Left lung (tissue), 10 donors: Measurements from ENCODE around the gene ZNF837. TPM values are rescaled to one million over a fixed set of nuclear protein-coding genes. Genes with fewer than 3 reads are reported as not detected.
A peak's percentile ranks its signal among the peaks of the same experiment; 100 is the strongest.

Experiments used
- ATAC-seq: fragments of 200-7000 bp; cut with Tn5 transposase; one replicate; pipeline ENCODE4 v1.9.1; 2020; ENCODE audit warnings: moderate library complexity
- DNase-seq, 4 donors: peaks; one replicate each; pipeline ENCODE4 v3.0.0-alpha.2; 2013 to 2020
- H3K27ac ChIP-seq, 2 donors: fragments of 200-600 bp; sonication (generic) in 1 of 2; one replicate each; pipeline versions ENCODE4 v1.5.0 to v1.8.0; 2020 to 2021
- H3K27me3 ChIP-seq, 2 donors: fragments of 200-600 bp; sonication (generic) in 1 of 2; one replicate each; pipeline versions ENCODE4 v1.5.0 to v1.8.0; 2020 to 2021
- H3K36me3 ChIP-seq, 2 donors: fragments of 200-600 bp; sonication (generic) in 1 of 2; one replicate each; pipeline versions ENCODE4 v1.5.0 to v1.8.0; 2020 to 2021
- H3K4me1 ChIP-seq, 2 donors: fragments of 200-600 bp; one replicate each; pipeline ENCODE4 v1.8.0; 2021
- H3K4me3 ChIP-seq, 2 donors: fragments of 200-600 bp; sonication (generic) in 1 of 2; one replicate each; pipeline versions ENCODE4 v1.5.0 to v1.8.0; 2020 to 2021; ENCODE audit warnings: mild to moderate bottlenecking in 1 of 2
- H3K9me3 ChIP-seq, 2 donors: fragments of 200-600 bp; sonication (generic) in 1 of 2; one replicate each; pipeline versions ENCODE4 v1.5.0 to v1.8.0; 2020 to 2021
- CTCF ChIP-seq, 2 donors: fragments of 200-600 bp; sonication (generic) in 1 of 2; IDR thresholded peaks; one replicate each; pipeline versions ENCODE4 v1.5.0 to v1.8.0; 2021; ENCODE audit warnings: antibody characterized with exemption in 2 of 2
- intact Hi-C, 2 donors: fragments of 100-400 bp; cut with DNase I; formaldehyde crosslinking; loops; one replicate each; pipeline versions ENCODE4 v1.11.2 to v1.14.2; 2022
- polyA plus RNA-seq, 6 donors: library from polyadenylated mRNA; unstranded; fragments of 120-200 nt; gene quantifications; one replicate each; pipeline ENCODE4 v1.2.1, GENCODE V29; 2013; ENCODE audit not compliant: insufficient read length in 6 of 6
- total RNA-seq, 2 donors: library from RNA; stranded (reverse); fragmentation: NEBNext Ultra II Directional; extraction: Animal tissue kit (Norgen Biotek cat#: 25700); gene quantifications; one replicate each; pipeline ENCODE4 v1.2.1, GENCODE V29; 2021
- donor health status: DM: no; HTN: yes; CAD: no.
- donor health status: DM: no; HTN: no; CAD: no.

Gene ZNF837
- total and polyA plus RNA-seq, 8 donors = 1.7 to 3.7 (median 2.5) TPM

- Histone ChIP-seq H3K27ac (no peak overlapping the region), H3K36me3 (peaks cover 0 to 5% of the 10 kb centered on the region in 2 donors), H3K9me3 (no peaks in the 10 kb centered on the region), H3K27me3 (peaks cover 5 to 33% of the 10 kb centered on the region in 2 donors), H3K4me3 (peak overlapping the region in 1 of 2 donors; percentile 62), H3K4me1 (peaks cover 9 to 25% of the 10 kb centered on the region in 2 donors)
- TF ChIP-seq CTCF (IDR thresholded peaks at IDR 0.05) = no peak
- no peak for DNase-seq
- intact Hi-C loops = no loop called here
- no peak for ATAC-seq
Measured at GRCh38 chr19:58399903-58400302, 19.1 kb upstream of the ZNF837 start.

GRCh38 chr19:58398545-58398944, 17.7 kb upstream of the ZNF837 start:
- peaks cover 0 to 18% of the 10 kb centered on the region in 2 donors for H3K36me3 ChIP-seq
- intact Hi-C loops = no loop called here
- H3K9me3 ChIP-seq = no peaks in the 10 kb centered on the region
- TF ChIP-seq CTCF (IDR thresholded peaks at IDR 0.05) = no peak
- DNase-seq (no peak), ATAC-seq (no peak)
- no peak overlapping the region for H3K27ac ChIP-seq
- peaks cover 9 to 25% of the 10 kb centered on the region in 2 donors for H3K4me1 ChIP-seq
- peaks cover 5 to 33% of the 10 kb centered on the region in 2 donors for H3K27me3 ChIP-seq
- no peak overlapping the region for H3K4me3 ChIP-seq

GRCh38 chr19:58398087-58398486, 17.3 kb upstream of the ZNF837 start:
- H3K36me3 ChIP-seq = peaks cover 2 to 23% of the 10 kb centered on the region in 2 donors
- DNase-seq (no peak), ATAC-seq (no peak)
- no peak overlapping the region for H3K27ac ChIP-seq
- no peak for TF ChIP-seq CTCF (IDR thresholded peaks at IDR 0.05)
- no peak overlapping the region for H3K4me3 ChIP-seq
- peaks cover 5 to 33% of the 10 kb centered on the region in 2 donors for H3K27me3 ChIP-seq
- intact Hi-C loops = no loop called here
- peaks cover 9 to 25% of the 10 kb centered on the region in 2 donors for H3K4me1 ChIP-seq
- H3K9me3 ChIP-seq = no peaks in the 10 kb centered on the region

- no peak for TF ChIP-seq CTCF (IDR thresholded peaks at IDR 0.05)
- no peak for ATAC-seq
- Histone ChIP-seq H3K4me3 (no peak overlapping the region), H3K27me3 (peaks cover 5 to 33% of the 10 kb centered on the region in 2 donors), H3K36me3 (peaks cover 3 to 28% of the 10 kb centered on the region in 2 donors), H3K27ac (no peak overlapping the region), H3K4me1 (peaks cover 9 to 25% of the 10 kb centered on the region in 2 donors), H3K9me3 (no peaks in the 10 kb centered on the region)
- intact Hi-C loops = no loop called here
- no peak for DNase-seq
Measured at GRCh38 chr19:58397533-58398037, 16.8 kb upstream of the ZNF837 start.

GRCh38 chr19:58396691-58397532, 16.1 kb upstream of the ZNF837 start:
- Histone ChIP-seq H3K4me3 (peak overlapping the region in 1 of 2 donors; percentile 9), H3K36me3 (peaks cover 3 to 34% of the 10 kb centered on the region in 2 donors), H3K27ac (no peak overlapping the region), H3K4me1 (peaks cover 6 to 21% of the 10 kb centered on the region in 2 donors), H3K27me3 (peaks cover 5 to 33% of the 10 kb centered on the region in 2 donors), H3K9me3 (no peaks in the 10 kb centered on the region)
- intact Hi-C loops = no loop called here
- no peak for TF ChIP-seq CTCF (IDR thresholded peaks at IDR 0.05)
- ATAC-seq (no peak), DNase-seq (no peak)
